SK-N-SH (cell line): ENCODE data around the gene RBMS3. TPM values are rescaled to one million over a fixed set of nuclear protein-coding genes. Genes with fewer than 3 reads are reported as not detected.

Experiments used
- CTCF ChIA-PET: fragments of 300-600, 350-600 bp; formaldehyde crosslinking; extraction: SDS; loops from one replicate; lab custom pipeline; 2021; lab: Yijun Ruan, JAX
- POLR2A ChIA-PET: fragments of 350-600 bp; sonication (Branson Sonifier 250); formaldehyde crosslinking; extraction: SDS; loops from one replicate; lab custom pipeline; 2020; ENCODE audit warnings: antibody characterized with exemption, inconsistent platforms; lab: Yijun Ruan, JAX
- DNase-seq: peaks from one replicate; pipeline ENCODE4 v3.0.0; 2012
- H2AFZ ChIP-seq: fragments of 200-600 bp; sonication (generic); 2 replicates; pipeline ENCODE4 v1.8.1; 2016; ENCODE audit warnings: antibody characterized with exemption, mild to moderate bottlenecking, low read depth
- H3F3A ChIP-seq: fragments of 200-600 bp; sonication (generic); replicated peaks from 2 replicates; pipeline ENCODE3; 2016; ENCODE audit warnings: antibody characterized with exemption, mild to moderate bottlenecking; ENCODE audit not compliant: insufficient read depth
- H3K27ac ChIP-seq, 2 experiments: fragments of 200-500 bp in 1 of 2; fragments of 200-600 bp in 1 of 2; sonication (Bioruptor generic) in 1 of 2; sonication (generic), shearing (Covaris generic) in 1 of 2; 2 replicates each; pipeline versions ENCODE4 v1.5.1 to v1.6.1; 2014 to 2016; ENCODE audit warnings: low read depth in 2 of 2, inconsistent platforms in 1 of 2, low read length in 1 of 2, mild to moderate bottlenecking in 1 of 2, mixed read lengths in 1 of 2
- H3K27me3 ChIP-seq: fragments of 200-600 bp; sonication (generic), shearing (Covaris generic); 2 replicates; pipeline ENCODE4 v1.6.1; 2016; ENCODE audit warnings: mixed run types; ENCODE audit not compliant: insufficient read depth
- H3K36me3 ChIP-seq, 2 experiments: fragments of 200-500 bp in 1 of 2; fragments of 200-600 bp in 1 of 2; sonication (Bioruptor generic) in 1 of 2; sonication (generic) in 1 of 2; replicated peaks in 1 of 2; 2 replicates each; pipeline versions ENCODE3 to v1.5.1; 2014 to 2016; ENCODE audit warnings: low read length in 1 of 2, mild to moderate bottlenecking in 1 of 2; ENCODE audit not compliant: insufficient read depth in 2 of 2, control insufficient read depth in 1 of 2
- H3K4me1 ChIP-seq, 2 experiments: fragments of 200-500 bp in 1 of 2; fragments of 200-600 bp in 1 of 2; sonication (Bioruptor generic) in 1 of 2; sonication (generic), shearing (Covaris generic) in 1 of 2; 2 replicates each; pipeline versions ENCODE4 v1.5.1 to v1.6.1; 2014 to 2016; ENCODE audit warnings: low read depth in 1 of 2, low read length in 1 of 2, mixed run types in 1 of 2; ENCODE audit not compliant: insufficient read depth in 2 of 2, control insufficient read depth in 1 of 2
- H3K4me2 ChIP-seq: fragments of 200-600 bp; sonication (generic), shearing (Covaris generic); 2 replicates; pipeline ENCODE4 v1.6.1; 2017; ENCODE audit warnings: mixed run types
- H3K4me3 ChIP-seq, 2 experiments: fragments of 200-500 bp in 1 of 2; fragments of 200-600 bp in 1 of 2; sonication (Bioruptor generic) in 1 of 2; sonication (generic), shearing (Covaris generic) in 1 of 2; 2 replicates each; pipeline versions ENCODE4 v1.5.1 to v1.8.1; 2014 to 2016; ENCODE audit warnings: low read depth in 2 of 2, inconsistent platforms in 1 of 2, low read length in 1 of 2, mild to moderate bottlenecking in 1 of 2, mixed read lengths in 1 of 2, moderate library complexity in 1 of 2
- H3K79me2 ChIP-seq: fragments of 200-600 bp; sonication (generic); 2 replicates; pipeline ENCODE4 v1.8.1; 2017; ENCODE audit warnings: mild to moderate bottlenecking; ENCODE audit not compliant: insufficient read depth
- H3K9ac ChIP-seq: fragments of 200-600 bp; sonication (generic); 2 replicates; pipeline ENCODE4 v1.6.1; 2017; ENCODE audit warnings: mixed run types
- H3K9me2 ChIP-seq: fragments of 200-600 bp; sonication (generic); 2 replicates; pipeline ENCODE4 v1.6.1; 2017; ENCODE audit warnings: mixed run types
- H3K9me3 ChIP-seq: fragments of 200-600 bp; sonication (generic); 2 replicates; pipeline ENCODE4 v1.6.1; 2017; ENCODE audit warnings: mixed run types, mild to moderate bottlenecking, moderate library complexity
- H4K20me1 ChIP-seq: fragments of 200-600 bp; sonication (generic); 2 replicates; pipeline ENCODE4 v1.6.1; 2017; ENCODE audit warnings: mild to moderate bottlenecking, mixed run types; ENCODE audit not compliant: insufficient read depth
- CHD2 ChIP-seq: fragments of 150-350 bp; IDR thresholded peaks from 2 replicates; pipeline ENCODE4 v1.6.1; 2018; ENCODE audit warnings: low read length; ENCODE audit not compliant: partially characterized antibody
- ELF1 ChIP-seq: IDR thresholded peaks from 2 replicates; pipeline ENCODE4 v1.4.0; 2012
- EP300 ChIP-seq, 2 experiments: IDR thresholded peaks; 2 replicates each; pipeline versions ENCODE4 v1.4.0 to v1.6.1; 2012; ENCODE audit warnings: borderline replicate concordance in 1 of 2, low read depth in 1 of 2, low read length in 1 of 2
- FOSL2 ChIP-seq: IDR thresholded peaks from 2 replicates; pipeline ENCODE4 v1.4.0; 2012; ENCODE audit warnings: low read depth, mild to moderate bottlenecking, moderate library complexity, borderline replicate concordance
- GABPA ChIP-seq: IDR thresholded peaks from 2 replicates; pipeline ENCODE4 v1.4.0; 2012; ENCODE audit warnings: low read depth, mild to moderate bottlenecking
- GATA2 ChIP-seq: sonication (generic); formaldehyde crosslinking; IDR thresholded peaks from 2 replicates; pipeline ENCODE4 v1.5.0; 2020; ENCODE audit warnings: mild to moderate bottlenecking, missing genetic modification reagents
- MXI1 ChIP-seq: IDR thresholded peaks from 2 replicates; pipeline ENCODE4 v1.6.1; 2012; ENCODE audit warnings: mild to moderate bottlenecking, low read depth, low read length, improper control_type of control experiment
- RAD21 ChIP-seq: IDR thresholded peaks from 2 replicates; pipeline ENCODE4 v1.6.1; 2012; ENCODE audit warnings: mild to moderate bottlenecking, low read length
- REST ChIP-seq: IDR thresholded peaks from 2 replicates; pipeline ENCODE4 v1.6.1; 2012; ENCODE audit warnings: mild to moderate bottlenecking, low read depth, low read length, moderate library complexity
- RXRA ChIP-seq: IDR thresholded peaks from 2 replicates; pipeline ENCODE4 v1.4.0; 2012; ENCODE audit warnings: low read depth, mild to moderate bottlenecking, borderline replicate concordance
- SMC3 ChIP-seq: IDR thresholded peaks from 2 replicates; pipeline ENCODE4 v1.6.1; 2012; ENCODE audit warnings: low read depth, low read length, improper control_type of control experiment
- TAF1 ChIP-seq: IDR thresholded peaks from 2 replicates; pipeline ENCODE4 v1.6.1; 2012; ENCODE audit warnings: low read depth, mild to moderate bottlenecking, low read length, moderate library complexity, borderline replicate concordance
- TEAD4 ChIP-seq: IDR thresholded peaks from 2 replicates; pipeline ENCODE4 v1.4.0; 2012; ENCODE audit warnings: mild to moderate bottlenecking, borderline replicate concordance; ENCODE audit not compliant: insufficient read depth
- YY1 ChIP-seq: IDR thresholded peaks from 2 replicates; pipeline ENCODE4 v1.4.0; 2012; ENCODE audit warnings: low read depth, mild to moderate bottlenecking
- WGBS: methylation state at CpG from one replicate; pipeline ENCODE4 v1.1.6; 2017; ENCODE audit warnings: low lambda C conversion rate; 5-methylcytosine and 5-hydroxymethylcytosine counted together
- polyA plus RNA-seq, 3 experiments: library from polyadenylated mRNA; depleted of rRNA; stranded (reverse); fragments of >200 nt; gene quantifications; 2 replicates each; pipeline ENCODE4 v1.2.3, GENCODE V29; 2012
- TF ChIP-seq, protein P1 (sequence below): fragments of 150-350 bp; IDR thresholded peaks from 2 replicates; pipeline ENCODE4 v1.6.1; 2016; ENCODE audit warnings: mild to moderate bottlenecking, low read depth, low read length
- TF ChIP-seq, protein P2 (sequence below): IDR thresholded peaks from 2 replicates; pipeline ENCODE4; 2012
- TF ChIP-seq, protein P3 (sequence below): IDR thresholded peaks from 2 replicates; pipeline ENCODE4 v1.4.0; 2012; ENCODE audit warnings: low read depth

The RBMS3 gene
- polyA plus RNA-seq, 1 of the 3 experiments (the other 2 are of a cell fraction), result 8.2 TPM

GRCh38 chr3:29850641-29851040 is 569.8 kb downstream of the RBMS3 start (continued):
- TF ChIP-seq, protein P1, sequence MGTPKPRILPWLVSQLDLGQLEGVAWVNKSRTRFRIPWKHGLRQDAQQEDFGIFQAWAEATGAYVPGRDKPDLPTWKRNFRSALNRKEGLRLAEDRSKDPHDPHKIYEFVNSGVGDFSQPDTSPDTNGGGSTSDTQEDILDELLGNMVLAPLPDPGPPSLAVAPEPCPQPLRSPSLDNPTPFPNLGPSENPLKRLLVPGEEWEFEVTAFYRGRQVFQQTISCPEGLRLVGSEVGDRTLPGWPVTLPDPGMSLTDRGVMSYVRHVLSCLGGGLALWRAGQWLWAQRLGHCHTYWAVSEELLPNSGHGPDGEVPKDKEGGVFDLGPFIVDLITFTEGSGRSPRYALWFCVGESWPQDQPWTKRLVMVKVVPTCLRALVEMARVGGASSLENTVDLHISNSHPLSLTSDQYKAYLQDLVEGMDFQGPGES, result no peak
- no peak for TF ChIP-seq EP300 (IDR thresholded peaks at IDR 0.05; ENCODE audit: borderline replicate concordance in 1 of 2, low read depth in 1 of 2, low read length in 1 of 2)
- no peak for TF ChIP-seq SMC3
- TF ChIP-seq, all 33 proteins: peak for 0

- Histone ChIP-seq H3K36me3 (peaks cover 0 to 8% of the 10 kb centered on the region in 2 experiments), H3K9me3 (no peaks in the 10 kb centered on the region), H3K9me2 (no peaks in the 10 kb centered on the region), H3K9ac (no peak overlapping the region), H3K4me1 (no peaks in the 10 kb centered on the region), H3K4me3 (no peak overlapping the region), H3F3A (no peaks in the 10 kb centered on the region), H3K79me2 (no peaks in the 10 kb centered on the region), H3K27me3 (no peaks in the 10 kb centered on the region), H4K20me1 (no peaks in the 10 kb centered on the region), H2AFZ (no peak overlapping the region), H3K4me2 (no peak overlapping the region), H3K27ac (no peak overlapping the region)
- TF ChIP-seq TEAD4, result no peak
- TF ChIP-seq RXRA, result no peak
- no peak for DNase-seq
- ChIA-PET CTCF (no interaction called here), POLR2A (no interaction called here)
- WGBS, result 74% methylated on average over 1 of the region's 1 CpG
Observed at GRCh38 chr3:29852767-29853166, 571.9 kb downstream of the RBMS3 start.

DNA sequence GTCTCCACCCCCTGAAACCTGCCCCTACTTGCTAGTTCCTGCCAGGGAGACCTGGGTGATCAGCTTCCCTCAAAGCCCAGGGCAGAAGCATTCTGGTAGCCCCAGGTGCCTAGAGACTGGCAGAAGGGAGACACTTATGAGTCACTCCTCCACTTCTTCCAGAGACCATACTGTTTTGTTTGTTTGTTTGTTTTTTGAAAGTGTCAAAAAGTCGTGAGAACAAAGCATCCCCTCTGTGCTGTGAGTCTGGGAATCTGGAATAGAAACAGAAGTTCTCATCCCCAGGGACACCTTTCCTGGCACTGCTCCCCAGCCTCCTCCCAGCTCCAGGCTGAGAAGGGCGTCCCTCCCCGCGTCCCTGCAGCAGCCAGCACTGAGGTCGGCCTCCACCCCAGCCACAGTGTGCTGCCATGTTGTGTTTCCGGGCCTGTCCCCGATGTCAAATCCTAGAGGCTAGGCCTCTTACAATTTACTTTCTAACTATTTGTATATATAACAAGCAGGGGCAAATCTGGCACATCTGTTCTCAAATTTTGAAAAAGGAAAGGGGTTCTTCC is 573.0 kb downstream of the RBMS3 start:
- TF ChIP-seq FOSL2 (no peak), REST (no peak), EP300 (IDR thresholded peaks at IDR 0.05; ENCODE audit: borderline replicate concordance in 1 of 2, low read depth in 1 of 2, low read length in 1 of 2) (no peak), TAF1 (no peak), ELF1 (no peak), MXI1 (no peak), RAD21 (no peak), GABPA (no peak), YY1 (no peak), GATA2 (CRISPR knock-in tag) (no peak), CHD2 (no peak)
- TF ChIP-seq, protein P2, sequence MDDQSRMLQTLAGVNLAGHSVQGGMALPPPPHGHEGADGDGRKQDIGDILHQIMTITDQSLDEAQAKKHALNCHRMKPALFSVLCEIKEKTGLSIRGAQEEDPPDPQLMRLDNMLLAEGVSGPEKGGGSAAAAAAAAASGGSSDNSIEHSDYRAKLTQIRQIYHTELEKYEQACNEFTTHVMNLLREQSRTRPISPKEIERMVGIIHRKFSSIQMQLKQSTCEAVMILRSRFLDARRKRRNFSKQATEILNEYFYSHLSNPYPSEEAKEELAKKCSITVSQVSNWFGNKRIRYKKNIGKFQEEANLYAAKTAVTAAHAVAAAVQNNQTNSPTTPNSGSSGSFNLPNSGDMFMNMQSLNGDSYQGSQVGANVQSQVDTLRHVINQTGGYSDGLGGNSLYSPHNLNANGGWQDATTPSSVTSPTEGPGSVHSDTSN, result no peak
- TF ChIP-seq, protein P3, sequence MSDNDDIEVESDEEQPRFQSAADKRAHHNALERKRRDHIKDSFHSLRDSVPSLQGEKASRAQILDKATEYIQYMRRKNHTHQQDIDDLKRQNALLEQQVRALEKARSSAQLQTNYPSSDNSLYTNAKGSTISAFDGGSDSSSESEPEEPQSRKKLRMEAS, result no peak
- TF ChIP-seq, protein P1, result no peak
- no peak for DNase-seq
- Histone ChIP-seq H3K27me3 (no peaks in the 10 kb centered on the region), H2AFZ (no peak overlapping the region), H3K27ac (no peak overlapping the region), H3K4me3 (no peak overlapping the region), H3F3A (no peaks in the 10 kb centered on the region), H3K9me3 (no peaks in the 10 kb centered on the region), H3K4me1 (no peaks in the 10 kb centered on the region), H3K9ac (no peak overlapping the region), H3K79me2 (no peaks in the 10 kb centered on the region), H3K9me2 (no peaks in the 10 kb centered on the region), H3K36me3 (peaks cover 0 to 9% of the 10 kb centered on the region in 2 experiments), H4K20me1 (no peaks in the 10 kb centered on the region), H3K4me2 (no peak overlapping the region)
- CTCF ChIA-PET, result no interaction called here
- WGBS, result 81% methylated on average over 6 of the region's 7 CpGs
- POLR2A ChIA-PET, result no interaction called here
